ENCODE data around the gene FYN.

- TF ChIP-seq CTCF (conservative IDR thresholded peaks at IDR 0.05) = no peak
- no peak for TF ChIP-seq ZFX (IDR thresholded peaks at IDR 0.05)
Measured at GRCh38 chr6:111631018-111631417, 242.2 kb downstream of the FYN start.

Measured in C4-2B (cell line).